K562 (cell line): ENCODE results near the gene MPL. TPM values are rescaled to one million over a fixed set of nuclear protein-coding genes. Genes with fewer than 3 reads are reported as not detected.

Experiments
- ATAC-seq: fragments of 200-7000 bp; cut with Tn5 transposase; 3 replicates; pipeline ENCODE4 v1.9.1; 2020; ENCODE audit warnings: moderate library complexity
- BruUV-seq: library from RNA; stranded (reverse); fragments of 400-500 nt; replicated peaks from 2 replicates; lab custom pipeline; 2021; lab: Mats Ljungman, UMichigan
- CTCF ChIA-PET: fragments of 300-600 bp; formaldehyde crosslinking; extraction: SDS; loops from one replicate; lab custom pipeline; 2021; ENCODE audit warnings: low intra/inter-chr PET ratio; lab: Yijun Ruan, JAX
- POLR2A ChIA-PET: fragments of 300-600, 350-650 bp; sonication (Branson Sonifier 250); formaldehyde crosslinking; extraction: SDS; loops from one replicate; lab custom pipeline; 2021; ENCODE audit warnings: antibody characterized with exemption, inconsistent platforms; lab: Yijun Ruan, JAX
- DNase-seq, 4 experiments: peaks; one replicate each; pipeline versions ENCODE4 v3.0.0 to v3.0.0-alpha.2; 2011 to 2018; ENCODE audit warnings: low spot score in 3 of 4, mixed read lengths in 3 of 4; ENCODE audit errors: extremely low read depth in 1 of 4
- FAIRE-seq: peaks from 2 replicates; lab custom pipeline; 2011; peaks lifted over from hg19 to GRCh38; lab: Jason Lieb, UNC
- H2AFZ ChIP-seq: 2 replicates; pipeline ENCODE4 v1.6.0; 2011; ENCODE audit warnings: low read depth, low read length, control low read depth, inconsistent platforms
- H3K27ac ChIP-seq: fragments of 200-600 bp; 3 replicates; pipeline ENCODE4 v1.8.0; 2011; ENCODE audit warnings: low read depth, mild to moderate bottlenecking, control low read depth, inconsistent platforms, low read length, moderate library complexity, mixed read lengths; ENCODE audit errors: extremely low read depth
- H3K27me3 ChIP-seq, 2 experiments: fragments of 300-600 bp in 1 of 2; 2 replicates in 1 of 2; 3 replicates in 1 of 2; pipeline versions ENCODE4 v1.6.0 to v1.8.0; 2011; ENCODE audit warnings: inconsistent platforms in 2 of 2, low read length in 2 of 2, mild to moderate bottlenecking in 1 of 2, mixed read lengths in 1 of 2, moderate library complexity in 1 of 2; ENCODE audit not compliant: control insufficient read depth in 2 of 2, insufficient read depth in 2 of 2
- H3K36me3 ChIP-seq: fragments of 300-600 bp; 3 replicates; pipeline ENCODE4 v1.8.0; 2011; ENCODE audit warnings: mild to moderate bottlenecking, low read length, inconsistent platforms; ENCODE audit not compliant: control insufficient read depth, insufficient read depth
- H3K4me1 ChIP-seq, 2 experiments: fragments of 200-600 bp in 1 of 2; replicated peaks in 1 of 2; 2 replicates in 1 of 2; 3 replicates in 1 of 2; pipeline versions ENCODE4 v1.5.1 to v1.8.0; 2011; ENCODE audit warnings: inconsistent platforms in 2 of 2, low read length in 2 of 2, mild to moderate bottlenecking in 1 of 2, mixed read lengths in 1 of 2, moderate library complexity in 1 of 2; ENCODE audit not compliant: control insufficient read depth in 2 of 2, insufficient read depth in 2 of 2
- H3K4me2 ChIP-seq: 2 replicates; pipeline ENCODE4 v1.6.1; 2011; ENCODE audit warnings: low read length, control low read depth, inconsistent platforms, mixed read lengths; ENCODE audit not compliant: insufficient read depth
- H3K4me3 ChIP-seq: fragments of 200-600 bp; sonication (generic), shearing (Covaris generic); 2 replicates; pipeline ENCODE4 v1.5.1; 2016; ENCODE audit warnings: control low read depth, inconsistent platforms
- H3K79me2 ChIP-seq: fragments of 200-600 bp; 3 replicates; pipeline ENCODE4 v1.8.0; 2011; ENCODE audit warnings: low read length, inconsistent platforms; ENCODE audit not compliant: control insufficient read depth, insufficient read depth
- H3K9ac ChIP-seq, 2 experiments: 2 replicates each; pipeline versions ENCODE4 v1.6.0 to v1.6.1; 2011; ENCODE audit warnings: low read depth in 2 of 2, low read length in 2 of 2, control low read depth in 1 of 2, inconsistent platforms in 1 of 2, mild to moderate bottlenecking in 1 of 2, mixed read lengths in 1 of 2; ENCODE audit not compliant: insufficient read depth in 1 of 2
- H3K9me1 ChIP-seq: one replicate; pipeline ENCODE4 v1.6.0; 2011; ENCODE audit warnings: inconsistent platforms, mild to moderate bottlenecking, low read length, moderate library complexity; ENCODE audit not compliant: control insufficient read depth, insufficient read depth
- H3K9me3 ChIP-seq: replicated peaks from 2 replicates; pipeline ENCODE4 v1.5.1; 2011; ENCODE audit warnings: low read depth, low read length, inconsistent platforms; ENCODE audit not compliant: control insufficient read depth, insufficient read depth
- H4K20me1 ChIP-seq: replicated peaks from 2 replicates; pipeline ENCODE4 v1.6.1; 2011; ENCODE audit warnings: low read length, inconsistent platforms, mixed read lengths; ENCODE audit not compliant: control insufficient read depth, insufficient read depth
- CBFA2T3 ChIP-seq: fragments of 450-650 bp; IDR thresholded peaks from 2 replicates; pipeline ENCODE4 v1.6.1; 2017
- CEBPB ChIP-seq: fragments of 450-650 bp; IDR thresholded peaks from 2 replicates; pipeline ENCODE4 v1.6.1; 2016; ENCODE audit warnings: missing genetic modification characterization, missing compliant biosample characterization
- JUN ChIP-seq, 2 experiments: sonication (generic) in 1 of 2; formaldehyde crosslinking in 1 of 2; IDR thresholded peaks; 2 replicates each; pipeline versions ENCODE4 v1.6.1 to v1.8.0; 2012 to 2022; ENCODE audit warnings: borderline replicate concordance in 2 of 2, mild to moderate bottlenecking in 2 of 2, improper control_type of control experiment in 1 of 2, low read depth in 1 of 2, low read length in 1 of 2, missing genetic modification reagents in 1 of 2
- KDM2B ChIP-seq: fragments of 250-450 bp; sonication (Bioruptor Pico); IDR thresholded peaks from 2 replicates; pipeline ENCODE4 v1.8.0; 2021; ENCODE audit warnings: mild to moderate bottlenecking, moderate library complexity
- MTA2 ChIP-seq: fragments of 450-650 bp; IDR thresholded peaks from 2 replicates; pipeline ENCODE4 v1.6.1; 2016; ENCODE audit warnings: low read depth
- NCOA4 ChIP-seq: fragments of 450-650 bp; IDR thresholded peaks from 2 replicates; pipeline ENCODE4 v1.6.1; 2018; ENCODE audit warnings: mild to moderate bottlenecking; ENCODE audit not compliant: partially characterized antibody
- NFIC ChIP-seq: fragments of 450-650 bp; IDR thresholded peaks from 2 replicates; pipeline ENCODE4 v1.6.1; 2017; ENCODE audit warnings: mild to moderate bottlenecking, inconsistent platforms
- NRF1 ChIP-seq, 2 experiments: fragments of 450-650 bp; IDR thresholded peaks in 1 of 2; conservative IDR thresholded peaks in 1 of 2; 2 replicates each; pipeline ENCODE4 v1.6.1; 2014; ENCODE audit warnings: mild to moderate bottlenecking in 2 of 2
- PCBP2 ChIP-seq: fragments of 200-400 bp; formaldehyde crosslinking; IDR thresholded peaks from 2 replicates; pipeline ENCODE4 v1.6.1; 2018; ENCODE audit warnings: low read length, low read depth, mild to moderate bottlenecking, moderate library complexity; ENCODE audit not compliant: poor library complexity, severe bottlenecking
- SREBF2 ChIP-seq: sonication (generic); formaldehyde crosslinking; IDR thresholded peaks from 2 replicates; pipeline ENCODE4 v1.4.0; 2020; ENCODE audit warnings: mild to moderate bottlenecking, missing genetic modification reagents
- ZNF778 ChIP-seq: fragments of 450-650 bp; formaldehyde crosslinking; IDR thresholded peaks from 2 replicates; pipeline ENCODE4 v1.4.0; 2020; ENCODE audit warnings: mild to moderate bottlenecking, moderate library complexity
- WGBS: fragments of 100-300 bp; shearing (Covaris generic); methylation state at CpG from one replicate; pipeline ENCODE4 v1.1.6; 2016; ENCODE audit warnings: low coverage, mixed read lengths; ENCODE audit not compliant: insufficient coverage; ENCODE audit errors: missing lambda C conversion rate; 5-methylcytosine and 5-hydroxymethylcytosine counted together
- in situ Hi-C: fragments of 300-500 bp; cut with MboI; formaldehyde crosslinking; loops from 4 replicates; pipeline ENCODE4 v1.15.0; 2018; ENCODE audit warnings: inconsistent platforms, mixed read lengths
- intact Hi-C: fragments of 100-400 bp; cut with micrococcal nuclease; formaldehyde crosslinking; loops from 2 replicates; pipeline ENCODE4 v1.14.2; 2022
- polyA plus RNA-seq, 8 experiments: library from polyadenylated mRNA; depleted of rRNA in 4 of 8; stranded (reverse) in 5 of 8; unstranded in 3 of 8; fragments of >200 nt; fragmentation: Nextera tagmentation in 2 of 8; fragmentation: Illumina TruSeq in 1 of 8; extraction: Ambion mirVana in 2 of 8; extraction: Trizol in 1 of 8; gene quantifications; 2 replicates each; pipeline versions ENCODE4 v1.2.1 to v1.2.3, GENCODE V29; 2011 to 2014; ENCODE audit warnings: inconsistent platforms in 1 of 8, missing spikeins in 1 of 8
- total RNA-seq, 7 experiments: library from RNA; depleted of rRNA in 6 of 7; stranded (reverse); fragments of >200 nt in 6 of 7; fragmentation: Illumina TruSeq in 2 of 7; extraction: Trizol in 2 of 7; gene quantifications; 2 replicates each; pipeline versions ENCODE4 v1.2.1 to v1.2.3, GENCODE V29; 2011 to 2021; ENCODE audit warnings: low replicate concordance in 1 of 7
- TF ChIP-seq, protein P1 (sequence below), 2 experiments: IDR thresholded peaks; 2 replicates each; pipeline ENCODE4 v1.6.1; 2012; ENCODE audit warnings: improper control_type of control experiment in 2 of 2, low read depth in 2 of 2, low read length in 2 of 2, borderline replicate concordance in 1 of 2
- TF ChIP-seq, protein P2 (sequence below): sonication (generic); formaldehyde crosslinking; IDR thresholded peaks from 2 replicates; pipeline ENCODE4 v1.9.0; 2022; ENCODE audit warnings: mild to moderate bottlenecking, missing genetic modification reagents

Gene MPL
- total and polyA plus RNA-seq, 9 of the 15 experiments (the other 6 are each of a cell fraction or from before 2014, with no cell fraction given), result not detected

DNA sequence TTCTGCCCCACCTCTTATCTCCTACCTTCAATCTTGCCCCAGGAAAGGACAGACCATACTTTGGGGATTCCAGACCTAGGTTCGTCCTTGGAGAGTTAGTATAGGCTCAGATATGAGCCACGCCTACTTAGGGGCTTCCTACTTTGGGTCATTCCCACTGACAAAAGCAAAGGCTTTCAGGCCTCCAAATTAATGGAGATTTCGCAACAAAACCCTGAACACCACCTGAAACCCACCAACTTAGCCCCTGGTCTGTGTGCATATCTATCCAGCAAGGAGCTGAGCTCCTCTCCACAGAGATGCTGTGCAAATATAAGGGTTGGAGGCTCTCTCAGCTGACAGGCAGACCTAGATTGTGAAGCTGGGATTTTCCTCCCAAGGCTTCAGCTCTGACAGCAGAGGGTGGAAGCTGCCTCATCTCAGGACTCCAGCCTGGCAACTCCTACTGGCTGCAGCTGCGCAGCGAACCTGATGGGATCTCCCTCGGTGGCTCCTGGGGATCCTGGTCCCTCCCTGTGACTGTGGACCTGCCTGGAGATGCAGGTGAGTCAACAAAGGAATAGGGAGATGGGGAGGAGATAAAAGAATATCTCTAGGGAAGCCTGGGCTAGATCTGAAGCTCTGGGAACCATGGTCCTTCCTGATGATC is 2.1 kb downstream of the MPL start:
- Histone ChIP-seq H3K36me3 (no peaks in the 10 kb centered on the region), H3K27me3 (peaks cover 8 to 21% of the 10 kb centered on the region in 2 experiments; a peak in 4 of 5 replicates), H4K20me1 (no peaks in the 10 kb centered on the region; the same call in 1 of the 2 replicates), H3K4me2 (no peak overlapping the region), H2AFZ (no peak overlapping the region), H3K4me1 (peaks cover 0 to 10% of the 10 kb centered on the region in 2 experiments; a peak in 3 of 5 replicates), H3K9ac (0 out of 4 replicates have a peak overlapping the region, but pooled peaks of 1 of the 2 experiments have one; percentile 38), H3K27ac (no peak overlapping the region), H3K9me3 (no peaks in the 10 kb centered on the region), H3K79me2 (no peaks in the 10 kb centered on the region), H3K4me3 (no peak overlapping the region), H3K9me1 (no peaks in the 10 kb centered on the region)
- intact Hi-C loops (no loop called here), in situ Hi-C loops (no loop called here)
- no TSS peak for BruUV-seq
- no peak for ATAC-seq
- no peak for TF ChIP-seq CBFA2T3
- peak; percentile 59 for TF ChIP-seq CEBPB (tag)
- TF ChIP-seq ZNF778, result no peak
- TF ChIP-seq NRF1 (conservative IDR thresholded peaks at IDR 0.05 in 1 of 2, IDR thresholded peaks at IDR 0.05 in 1 of 2), result peak; percentile 41 to 57; a peak in 3 of 4 replicates
- POLR2A ChIA-PET, result interaction anchor here (0.6 to 2.2 kb wide), 4 partner anchors 9 to 1673 kb away, joined by 3 to 10 read pairs (median 6); partner anchors contain the start of gene CDC20
- WGBS, result 2% methylated on average over 6 of the region's 6 CpGs
- DNase-seq, result no peak
- no peak for FAIRE-seq
- CTCF ChIA-PET, result no interaction called here

DNA sequence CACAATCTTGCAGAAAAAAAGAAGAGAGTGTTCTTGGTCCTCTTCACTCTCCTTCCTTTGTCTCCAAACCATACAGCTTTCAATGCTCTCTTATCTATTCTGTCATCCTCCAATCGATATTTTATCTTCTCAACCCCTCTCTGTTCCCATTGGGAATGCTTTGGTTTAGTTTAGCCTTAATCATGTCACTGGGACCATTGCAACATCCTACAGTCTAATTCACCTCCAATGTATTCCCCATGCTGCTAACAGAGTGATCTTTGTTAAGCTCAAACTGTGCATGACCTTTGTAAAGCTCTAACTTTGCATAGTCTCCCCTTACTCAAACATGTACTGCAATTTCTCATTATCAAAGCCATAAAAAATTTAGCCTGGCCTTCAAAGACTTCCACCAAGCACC is 2.9 kb downstream of the MPL start:
- POLR2A ChIA-PET, result interaction anchor here (0.7 to 2.2 kb wide), 4 partner anchors 10 to 43 kb away, joined by 3 to 10 read pairs (median 6); partner anchors contain the start of gene CDC20
- in situ Hi-C loops (no loop called here), intact Hi-C loops (no loop called here)
- Histone ChIP-seq H3K9me3 (no peaks in the 10 kb centered on the region), H3K4me3 (no peak overlapping the region), H4K20me1 (no peaks in the 10 kb centered on the region; the same call in 1 of the 2 replicates), H3K4me2 (no peak overlapping the region), H3K36me3 (no peaks in the 10 kb centered on the region), H3K9ac (no peak overlapping the region), H3K9me1 (no peaks in the 10 kb centered on the region), H3K27me3 (peaks cover 8 to 21% of the 10 kb centered on the region in 2 experiments; a peak in 4 of 5 replicates), H3K4me1 (peaks cover 0 to 19% of the 10 kb centered on the region in 2 experiments; a peak in 3 of 5 replicates), H3K79me2 (no peaks in the 10 kb centered on the region), H3K27ac (no peak overlapping the region), H2AFZ (no peak overlapping the region)
- ATAC-seq (no peak), DNase-seq (no peak), FAIRE-seq (no peak)
- TF ChIP-seq, protein P1, sequence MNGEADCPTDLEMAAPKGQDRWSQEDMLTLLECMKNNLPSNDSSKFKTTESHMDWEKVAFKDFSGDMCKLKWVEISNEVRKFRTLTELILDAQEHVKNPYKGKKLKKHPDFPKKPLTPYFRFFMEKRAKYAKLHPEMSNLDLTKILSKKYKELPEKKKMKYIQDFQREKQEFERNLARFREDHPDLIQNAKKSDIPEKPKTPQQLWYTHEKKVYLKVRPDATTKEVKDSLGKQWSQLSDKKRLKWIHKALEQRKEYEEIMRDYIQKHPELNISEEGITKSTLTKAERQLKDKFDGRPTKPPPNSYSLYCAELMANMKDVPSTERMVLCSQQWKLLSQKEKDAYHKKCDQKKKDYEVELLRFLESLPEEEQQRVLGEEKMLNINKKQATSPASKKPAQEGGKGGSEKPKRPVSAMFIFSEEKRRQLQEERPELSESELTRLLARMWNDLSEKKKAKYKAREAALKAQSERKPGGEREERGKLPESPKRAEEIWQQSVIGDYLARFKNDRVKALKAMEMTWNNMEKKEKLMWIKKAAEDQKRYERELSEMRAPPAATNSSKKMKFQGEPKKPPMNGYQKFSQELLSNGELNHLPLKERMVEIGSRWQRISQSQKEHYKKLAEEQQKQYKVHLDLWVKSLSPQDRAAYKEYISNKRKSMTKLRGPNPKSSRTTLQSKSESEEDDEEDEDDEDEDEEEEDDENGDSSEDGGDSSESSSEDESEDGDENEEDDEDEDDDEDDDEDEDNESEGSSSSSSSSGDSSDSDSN (IDR thresholded peaks at IDR 0.05; ENCODE audit: borderline replicate concordance in 1 of 2, low read depth in 2 of 2, low read length in 2 of 2), result no peak
- TF ChIP-seq PCBP2 (no peak), JUN (IDR thresholded peaks at IDR 0.05; ENCODE audit: borderline replicate concordance, low read depth, low read length) (no peak), JUN (CRISPR knock-in tag; IDR thresholded peaks at IDR 0.05; ENCODE audit: borderline replicate concordance) (no peak), MTA2 (no peak), SREBF2 (CRISPR knock-in tag) (no peak), NCOA4 (no peak), KDM2B (CRISPR knock-in tag) (no peak), NFIC (no peak)
- TF ChIP-seq, protein P2, sequence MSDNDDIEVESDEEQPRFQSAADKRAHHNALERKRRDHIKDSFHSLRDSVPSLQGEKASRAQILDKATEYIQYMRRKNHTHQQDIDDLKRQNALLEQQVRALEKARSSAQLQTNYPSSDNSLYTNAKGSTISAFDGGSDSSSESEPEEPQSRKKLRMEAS, result no peak
- 0% methylated on average over 1 of the region's 1 CpG for WGBS
- BruUV-seq, result no TSS peak
- CTCF ChIA-PET, result no interaction called here
